Calu3 (cell line): Measurements from ENCODE around the gene UBE2J2. TPM values are rescaled to one million over a fixed set of nuclear protein-coding genes. Genes with fewer than 3 reads are reported as not detected.

Experiments used
- BruUV-seq: library from RNA; stranded (reverse); fragments of 400-500 nt; replicated peaks from 2 replicates; lab custom pipeline; 2021; lab: Mats Ljungman, UMichigan
- CTCF ChIA-PET: fragments of 300-600 bp; sonication (Branson Sonifier 250); formaldehyde crosslinking; loops from one replicate; lab custom pipeline; 2022; ENCODE audit warnings: antibody characterized with exemption; lab: Charles Lee
- DNase-seq: peaks from one replicate; pipeline ENCODE4 v3.0.0; 2022
- H3K27ac Mint-ChIP-seq: one replicate; pipeline ENCODE4 v1.8.0; 2022; ENCODE audit warnings: mixed read lengths; ENCODE audit not compliant: unreplicated experiment
- H3K27me3 Mint-ChIP-seq: one replicate; pipeline ENCODE4 v1.8.0; 2022; ENCODE audit warnings: mixed read lengths; ENCODE audit not compliant: unreplicated experiment
- H3K36me3 Mint-ChIP-seq: one replicate; pipeline ENCODE4 v1.8.0; 2022; ENCODE audit warnings: mild to moderate bottlenecking, moderate library complexity, mixed read lengths; ENCODE audit not compliant: insufficient read depth, unreplicated experiment
- H3K4me1 Mint-ChIP-seq: one replicate; pipeline ENCODE4 v1.8.0; 2022; ENCODE audit warnings: mild to moderate bottlenecking, low read depth, mixed read lengths; ENCODE audit not compliant: unreplicated experiment
- H3K4me3 Mint-ChIP-seq: one replicate; pipeline ENCODE4 v1.8.0; 2022; ENCODE audit warnings: mild to moderate bottlenecking, low read depth, moderate library complexity, mixed read lengths; ENCODE audit not compliant: unreplicated experiment
- H3K9me3 Mint-ChIP-seq: one replicate; pipeline ENCODE4 v1.8.0; 2022; ENCODE audit warnings: low read depth, mixed read lengths; ENCODE audit not compliant: unreplicated experiment
- intact Hi-C: fragments of 100-400 bp; cut with micrococcal nuclease; formaldehyde crosslinking; loops from one replicate; pipeline ENCODE4 v1.10.0; 2022; ENCODE audit not compliant: unreplicated experiment
- total RNA-seq: library from RNA; stranded (reverse); gene quantifications from 2 replicates; pipeline ENCODE4 v1.2.3, GENCODE V29; 2022
- TF ChIP-seq, protein P1 (sequence below): fragments of 200-600 bp; IDR thresholded peaks from one replicate; pipeline ENCODE4 v1.8.0; 2022; ENCODE audit warnings: antibody characterized with exemption; ENCODE audit not compliant: unreplicated experiment

Gene UBE2J2
- total RNA-seq, 1 experiment from 2014 or later, result 45.6 TPM

DNA sequence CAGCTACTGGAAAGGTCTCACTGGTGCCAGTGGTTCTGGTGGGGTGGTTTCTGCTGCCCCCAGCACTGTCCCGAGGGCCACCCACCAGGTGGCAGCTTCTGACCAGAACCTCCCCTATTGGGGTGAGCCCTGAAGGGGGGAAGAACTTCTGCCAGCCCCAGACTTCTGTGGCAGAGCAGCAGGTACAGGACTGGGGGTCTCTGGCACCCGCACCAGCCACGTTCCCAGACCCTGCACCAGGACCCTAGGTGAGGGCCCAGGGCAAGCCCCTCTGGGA, 36.4 kb upstream of the UBE2J2 start:
- TF ChIP-seq, protein P1, sequence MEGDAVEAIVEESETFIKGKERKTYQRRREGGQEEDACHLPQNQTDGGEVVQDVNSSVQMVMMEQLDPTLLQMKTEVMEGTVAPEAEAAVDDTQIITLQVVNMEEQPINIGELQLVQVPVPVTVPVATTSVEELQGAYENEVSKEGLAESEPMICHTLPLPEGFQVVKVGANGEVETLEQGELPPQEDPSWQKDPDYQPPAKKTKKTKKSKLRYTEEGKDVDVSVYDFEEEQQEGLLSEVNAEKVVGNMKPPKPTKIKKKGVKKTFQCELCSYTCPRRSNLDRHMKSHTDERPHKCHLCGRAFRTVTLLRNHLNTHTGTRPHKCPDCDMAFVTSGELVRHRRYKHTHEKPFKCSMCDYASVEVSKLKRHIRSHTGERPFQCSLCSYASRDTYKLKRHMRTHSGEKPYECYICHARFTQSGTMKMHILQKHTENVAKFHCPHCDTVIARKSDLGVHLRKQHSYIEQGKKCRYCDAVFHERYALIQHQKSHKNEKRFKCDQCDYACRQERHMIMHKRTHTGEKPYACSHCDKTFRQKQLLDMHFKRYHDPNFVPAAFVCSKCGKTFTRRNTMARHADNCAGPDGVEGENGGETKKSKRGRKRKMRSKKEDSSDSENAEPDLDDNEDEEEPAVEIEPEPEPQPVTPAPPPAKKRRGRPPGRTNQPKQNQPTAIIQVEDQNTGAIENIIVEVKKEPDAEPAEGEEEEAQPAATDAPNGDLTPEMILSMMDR, result no peak
- H3K36me3 Mint-ChIP-seq, result peaks cover 75% of the 10 kb centered on the region
- H3K9me3 Mint-ChIP-seq, result no peaks in the 10 kb centered on the region
- no peak overlapping the region for H3K27ac Mint-ChIP-seq
- BruUV-seq, result no TSS peak
- H3K27me3 Mint-ChIP-seq, result no peaks in the 10 kb centered on the region
- peak overlapping the region; percentile 73 for H3K4me3 Mint-ChIP-seq
- no peak for DNase-seq
- intact Hi-C loops, result no loop called here
- no peaks in the 10 kb centered on the region for H3K4me1 Mint-ChIP-seq
- CTCF ChIA-PET, result interaction anchor here (0.6 kb wide), 1 partner anchor 130 kb away, joined by 3 read pairs; no protein-coding TSS in a partner anchor

GRCh38 chr1:1309251-1310108, 35.8 kb upstream of the UBE2J2 start:
- no peaks in the 10 kb centered on the region for H3K9me3 Mint-ChIP-seq
- H3K4me1 Mint-ChIP-seq, result no peaks in the 10 kb centered on the region
- intact Hi-C loops, result no loop called here
- H3K4me3 Mint-ChIP-seq, result peak overlapping the region; percentile 73
- TF ChIP-seq, protein P1, result no peak
- TSS peak; percentile 39 for BruUV-seq
- H3K36me3 Mint-ChIP-seq, result peaks cover 75% of the 10 kb centered on the region
- DNase-seq, result no peak
- H3K27ac Mint-ChIP-seq, result no peak overlapping the region
- H3K27me3 Mint-ChIP-seq, result no peaks in the 10 kb centered on the region
- CTCF ChIA-PET, result interaction anchor here (0.6 kb wide), 1 partner anchor 131 kb away, joined by 3 read pairs; no protein-coding TSS in a partner anchor

- H3K9me3 Mint-ChIP-seq, result no peaks in the 10 kb centered on the region
- no TSS peak for BruUV-seq
- no peaks in the 10 kb centered on the region for H3K4me1 Mint-ChIP-seq
- peaks cover 73% of the 10 kb centered on the region for H3K36me3 Mint-ChIP-seq
- no peaks in the 10 kb centered on the region for H3K27me3 Mint-ChIP-seq
- H3K4me3 Mint-ChIP-seq, result peak overlapping the region; percentile 73
- TF ChIP-seq, protein P1, result no peak
- no peak for DNase-seq
- intact Hi-C loops, result no loop called here
- no peak overlapping the region for H3K27ac Mint-ChIP-seq
- CTCF ChIA-PET, result no interaction called here
These were observed 35.1 kb upstream of the UBE2J2 start for GRCh38 chr1:1308756-1309250.

DNA sequence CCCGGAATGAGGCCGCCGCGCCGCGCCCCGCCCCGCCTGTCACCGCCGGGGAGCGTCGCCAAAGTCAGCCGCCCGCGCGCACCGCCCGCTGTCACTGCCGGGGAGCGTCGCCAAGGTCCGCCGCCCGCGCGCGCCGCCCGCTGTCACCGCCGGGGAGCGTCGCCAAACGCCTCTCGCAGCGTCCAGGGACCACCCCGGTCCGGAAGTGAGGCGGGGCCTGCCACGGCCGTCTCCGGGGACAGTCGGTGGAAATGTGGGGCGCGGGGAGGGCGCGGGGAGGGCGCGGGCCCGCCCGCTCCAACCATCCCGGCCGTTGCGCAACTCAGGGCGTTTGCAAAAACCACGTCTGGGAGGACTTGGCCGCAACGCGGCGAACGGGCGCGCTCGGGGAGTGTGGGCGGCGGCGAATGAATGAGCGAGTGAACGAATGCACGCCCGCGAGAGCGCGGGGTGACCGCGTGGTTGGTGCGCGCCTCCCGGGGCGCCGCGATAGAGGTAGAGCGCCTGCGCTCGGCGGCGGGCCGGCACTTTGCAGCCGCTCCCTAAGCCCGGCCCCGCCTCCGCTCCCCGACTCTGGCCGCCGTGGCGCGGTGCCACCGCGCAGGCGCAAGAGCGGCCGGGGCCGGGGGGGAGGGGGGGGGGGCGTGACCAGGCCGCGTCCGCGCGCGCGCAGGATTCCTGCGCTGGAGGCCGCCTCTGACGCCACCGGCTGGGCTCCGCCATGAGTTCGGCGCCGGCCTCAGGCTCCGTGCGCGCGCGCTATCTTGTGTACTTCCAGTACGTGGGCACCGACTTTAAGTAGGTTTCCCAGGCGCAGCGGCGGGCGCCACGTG, 34.5 kb upstream of the UBE2J2 start, which contains the start of the genes ACAP3 and PUSL1:
TSS of gene ACAP3 (minus strand) at position 8 of the 833 bp plus-strand sequence. CDS start 115 bp downstream, outside the sequence.
TSS of gene PUSL1 (plus strand) at position 675 of the 833 bp plus-strand sequence. CDS start at position 722, 47 bp downstream.
- BruUV-seq, result no TSS peak

More for the DNA sequence above, 34.5 kb upstream of the UBE2J2 start, which contains the start of the genes ACAP3 and PUSL1:
- Mint-ChIP-seq H3K4me3 (peak within 1 kb of the TSS; percentile 73), H3K27ac (peak within 1 kb of the TSS; percentile 15), H3K4me1 (no peaks in the 10 kb centered on the region), H3K36me3 (peaks cover 68% of the 10 kb centered on the region), H3K9me3 (no peaks in the 10 kb centered on the region), H3K27me3 (no peaks in the 10 kb centered on the region)
- peak; percentile 86 for DNase-seq
- intact Hi-C loops, result no loop called here
- TF ChIP-seq, protein P1, result no peak
- CTCF ChIA-PET, result no interaction called here
